MCF 10A (cell line): Measurements from ENCODE around the gene SRRM3. TPM values are rescaled to one million over a fixed set of nuclear protein-coding genes. Genes with fewer than 3 reads are reported as not detected.

Source experiments
- BruUV-seq: library from RNA; stranded (reverse); fragments of 400-500 nt; replicated peaks from 2 replicates; lab custom pipeline; 2021; lab: Mats Ljungman, UMichigan
- CTCF ChIA-PET: fragments of 300-600 bp; sonication (Branson Sonifier 250); formaldehyde crosslinking; extraction: SDS; loops from one replicate; lab custom pipeline; 2021; ENCODE audit warnings: antibody characterized with exemption, inconsistent platforms; lab: Yijun Ruan, JAX
- POLR2A ChIA-PET: fragments of 300-600, 350-650 bp; sonication (Branson Sonifier 250); formaldehyde crosslinking; extraction: SDS; loops from one replicate; lab custom pipeline; 2020; ENCODE audit warnings: antibody characterized with exemption, inconsistent platforms; lab: Yijun Ruan, JAX
- DNase-seq: peaks from one replicate; pipeline ENCODE4 v3.0.0-alpha.2; 2018; ENCODE audit not compliant: unreplicated experiment
- H3K27ac Mint-ChIP-seq: one replicate; pipeline ENCODE4 v1.8.0; 2022; ENCODE audit warnings: mild to moderate bottlenecking, low read depth, mixed read lengths; ENCODE audit not compliant: unreplicated experiment
- H3K27me3 Mint-ChIP-seq: one replicate; pipeline ENCODE4 v1.8.0; 2022; ENCODE audit warnings: mixed read lengths; ENCODE audit not compliant: insufficient read depth, unreplicated experiment
- H3K36me3 Mint-ChIP-seq: one replicate; pipeline ENCODE4 v1.8.0; 2022; ENCODE audit warnings: mild to moderate bottlenecking, moderate library complexity, mixed read lengths; ENCODE audit not compliant: insufficient read depth, unreplicated experiment
- H3K4me1 Mint-ChIP-seq: one replicate; pipeline ENCODE4 v1.8.0; 2022; ENCODE audit warnings: mixed read lengths; ENCODE audit not compliant: insufficient read depth, unreplicated experiment
- H3K4me3 Mint-ChIP-seq: one replicate; pipeline ENCODE4 v1.8.0; 2022; ENCODE audit warnings: mild to moderate bottlenecking, moderate library complexity, mixed read lengths; ENCODE audit not compliant: unreplicated experiment
- H3K9me3 Mint-ChIP-seq: one replicate; pipeline ENCODE4 v1.8.0; 2022; ENCODE audit warnings: mixed read lengths; ENCODE audit not compliant: unreplicated experiment
- intact Hi-C: fragments of 100-400 bp; cut with micrococcal nuclease; formaldehyde crosslinking; loops from 2 replicates; pipeline ENCODE4 v1.14.1; 2022
- total RNA-seq: library from RNA; stranded (reverse); gene quantifications from 2 replicates; pipeline ENCODE4 v1.2.3, GENCODE V29; 2022
- TF ChIP-seq, protein P1 (sequence below): fragments of 200-600 bp; IDR thresholded peaks from one replicate; pipeline ENCODE4 v1.8.0; 2022; ENCODE audit warnings: antibody characterized with exemption, mild to moderate bottlenecking; ENCODE audit not compliant: unreplicated experiment

Gene SRRM3
- total RNA-seq, 1 experiment from 2014 or later: 0.70 TPM

DNA sequence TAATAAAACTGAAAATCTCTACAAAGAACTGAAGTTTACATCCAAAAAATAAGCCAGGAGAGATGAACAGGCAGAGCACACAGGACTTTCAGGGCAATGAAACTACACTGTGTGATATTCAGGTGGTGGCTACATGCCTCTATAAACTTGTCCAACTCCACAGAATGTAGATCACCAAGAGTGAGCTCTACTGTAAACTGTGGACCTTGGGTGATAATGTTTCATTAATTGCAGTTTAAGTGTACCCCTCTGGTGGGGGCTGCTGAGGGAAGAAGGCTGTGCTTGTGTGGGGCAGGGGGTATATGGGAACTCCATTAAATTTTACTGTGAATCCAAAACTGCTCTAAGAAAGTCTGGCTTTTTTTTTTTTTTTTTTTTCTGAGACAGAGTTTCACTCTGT is 134.4 kb downstream of the SRRM3 start:
- Mint-ChIP-seq H3K4me3 (no peak overlapping the region), H3K27ac (no peak overlapping the region), H3K36me3 (peaks cover 50% of the 10 kb centered on the region), H3K27me3 (no peaks in the 10 kb centered on the region), H3K9me3 (no peaks in the 10 kb centered on the region), H3K4me1 (peaks cover 38% of the 10 kb centered on the region)
- POLR2A ChIA-PET: no interaction called here
- intact Hi-C loops: no loop called here
- DNase-seq: no peak
- BruUV-seq: no TSS peak
- CTCF ChIA-PET: interaction anchor here (1.5 kb wide), 1 partner anchor 158 kb away, joined by 6 read pairs; no protein-coding TSS in a partner anchor
- TF ChIP-seq, protein P1, sequence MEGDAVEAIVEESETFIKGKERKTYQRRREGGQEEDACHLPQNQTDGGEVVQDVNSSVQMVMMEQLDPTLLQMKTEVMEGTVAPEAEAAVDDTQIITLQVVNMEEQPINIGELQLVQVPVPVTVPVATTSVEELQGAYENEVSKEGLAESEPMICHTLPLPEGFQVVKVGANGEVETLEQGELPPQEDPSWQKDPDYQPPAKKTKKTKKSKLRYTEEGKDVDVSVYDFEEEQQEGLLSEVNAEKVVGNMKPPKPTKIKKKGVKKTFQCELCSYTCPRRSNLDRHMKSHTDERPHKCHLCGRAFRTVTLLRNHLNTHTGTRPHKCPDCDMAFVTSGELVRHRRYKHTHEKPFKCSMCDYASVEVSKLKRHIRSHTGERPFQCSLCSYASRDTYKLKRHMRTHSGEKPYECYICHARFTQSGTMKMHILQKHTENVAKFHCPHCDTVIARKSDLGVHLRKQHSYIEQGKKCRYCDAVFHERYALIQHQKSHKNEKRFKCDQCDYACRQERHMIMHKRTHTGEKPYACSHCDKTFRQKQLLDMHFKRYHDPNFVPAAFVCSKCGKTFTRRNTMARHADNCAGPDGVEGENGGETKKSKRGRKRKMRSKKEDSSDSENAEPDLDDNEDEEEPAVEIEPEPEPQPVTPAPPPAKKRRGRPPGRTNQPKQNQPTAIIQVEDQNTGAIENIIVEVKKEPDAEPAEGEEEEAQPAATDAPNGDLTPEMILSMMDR: no peak

Other genes starting within 250 kb of the SRRM3 start
- gene TMEM120A, start 207.3 kb upstream of the SRRM3 start, total RNA-seq: 19.3 and 19.4 TPM in 2 replicates
- 49.3 and 79.7 TPM in 2 replicates for gene STYXL1, start 153.9 kb upstream of the SRRM3 start, total RNA-seq
- gene MDH2, start 153.8 kb upstream of the SRRM3 start, total RNA-seq: 278 and 328 TPM in 2 replicates
- gene HSPB1, start 100.8 kb downstream of the SRRM3 start, total RNA-seq: 158 and 198 TPM in 2 replicates
- gene YWHAG, start 157.1 kb downstream of the SRRM3 start, total RNA-seq: 177 and 178 TPM in 2 replicates
- 0.42 and 0.58 TPM in 2 replicates for gene SSC4D, start 207.8 kb downstream of the SRRM3 start, total RNA-seq
- gene ZP3, start 223.1 kb downstream of the SRRM3 start, total RNA-seq: 5.6 TPM in 2 replicates